NCI-H1048 (cell line): Measurements from ENCODE around the gene FOLR2.
"Not testable (repeated sequence)": the region's sequence is repeated elsewhere in the genome, so short reads cannot be mapped to it uniquely, and the experiment has no call there.

ENCODE experiments used
- DNase-seq: peaks from one replicate; lab custom pipeline; 2025; lab: John Stamatoyannopoulos, UW

FOLR2 gene

DNA sequence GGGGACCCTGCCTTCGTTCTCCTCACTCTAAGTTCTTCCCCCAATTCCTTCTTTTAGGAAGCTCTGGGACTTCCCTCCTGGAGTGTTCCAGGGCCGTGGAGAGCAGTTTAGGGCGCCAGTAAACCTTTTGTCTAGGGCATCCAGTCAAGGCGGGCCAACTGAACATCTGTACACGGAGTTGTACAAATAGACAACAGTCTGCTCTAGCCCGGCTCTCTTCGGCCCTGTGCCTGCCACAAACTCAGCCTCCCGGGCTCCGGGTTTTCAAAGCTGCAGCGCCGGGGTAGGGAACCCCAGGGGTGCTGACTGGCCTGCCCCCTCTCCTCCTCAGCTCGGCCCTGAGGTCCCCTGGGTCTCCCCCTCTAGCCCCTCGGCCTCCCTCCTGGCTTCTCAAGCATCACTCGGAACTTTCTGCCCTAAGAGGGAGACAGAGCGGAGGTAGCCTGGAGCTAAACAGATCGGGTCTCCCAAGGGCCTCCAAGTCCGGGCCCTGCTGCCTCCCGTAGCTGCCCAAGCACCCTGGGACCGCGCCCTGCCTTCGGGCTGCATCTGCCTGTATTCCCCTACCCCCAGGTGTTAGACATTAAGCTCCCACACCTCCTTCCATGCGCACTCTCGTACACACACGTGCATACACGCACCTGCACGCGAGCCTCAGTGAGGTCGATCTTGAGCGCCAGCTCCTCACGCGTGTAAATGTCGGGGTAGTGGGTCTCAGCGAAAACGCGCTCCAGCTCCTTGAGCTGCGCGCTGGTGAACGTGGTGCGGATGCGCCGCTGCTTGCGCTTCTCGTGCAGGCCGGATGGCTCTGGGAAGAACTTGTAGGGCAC, 24.1 kb downstream of the FOLR2 start:
- DNase-seq = no peak

DNA sequence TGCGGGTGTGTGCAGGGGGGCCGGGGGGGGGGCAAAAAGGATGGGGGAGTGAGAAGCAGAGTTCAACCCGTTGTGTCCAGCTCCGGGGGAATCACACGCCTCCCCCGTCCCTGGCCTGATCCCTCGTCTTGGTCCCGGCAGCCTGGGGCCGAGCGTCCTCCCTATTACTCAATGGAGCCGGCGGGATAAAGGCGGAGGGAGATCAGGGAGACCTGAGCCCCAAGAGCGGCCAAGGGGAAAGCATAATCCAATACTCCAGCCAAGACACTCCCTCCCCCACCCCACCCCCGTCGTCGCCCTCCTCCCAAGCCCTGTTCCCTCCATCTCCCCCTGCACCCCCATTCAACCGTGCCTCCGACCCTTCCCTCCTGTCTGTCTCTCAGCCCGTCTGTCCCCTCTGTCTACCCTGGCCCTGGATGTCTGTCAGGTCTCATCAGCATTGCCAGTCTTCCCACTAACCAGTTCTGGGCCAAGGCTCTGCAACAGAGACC, 24.7 kb downstream of the FOLR2 start:
- DNase-seq = no peak

DNA sequence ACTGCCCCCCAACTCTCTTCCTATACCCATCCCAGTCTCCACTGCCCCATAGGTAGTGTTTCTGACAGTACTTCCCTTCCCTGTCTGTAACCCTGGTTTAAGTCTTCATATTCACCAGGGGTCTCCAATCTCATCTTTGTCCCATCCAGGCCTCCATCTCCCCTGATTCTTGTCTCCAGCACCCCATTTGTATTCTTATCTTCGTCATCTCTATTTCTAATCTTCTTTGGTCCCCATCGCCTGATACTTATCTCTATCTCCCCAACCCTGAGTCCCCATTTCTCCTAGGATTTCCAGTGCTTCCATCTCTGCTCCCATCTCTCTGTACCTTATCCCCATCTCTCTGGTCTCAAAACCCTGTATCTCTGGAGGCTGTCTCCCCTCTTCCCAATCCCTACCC, 25.5 kb downstream of the FOLR2 start:
- DNase-seq = no peak

DNA sequence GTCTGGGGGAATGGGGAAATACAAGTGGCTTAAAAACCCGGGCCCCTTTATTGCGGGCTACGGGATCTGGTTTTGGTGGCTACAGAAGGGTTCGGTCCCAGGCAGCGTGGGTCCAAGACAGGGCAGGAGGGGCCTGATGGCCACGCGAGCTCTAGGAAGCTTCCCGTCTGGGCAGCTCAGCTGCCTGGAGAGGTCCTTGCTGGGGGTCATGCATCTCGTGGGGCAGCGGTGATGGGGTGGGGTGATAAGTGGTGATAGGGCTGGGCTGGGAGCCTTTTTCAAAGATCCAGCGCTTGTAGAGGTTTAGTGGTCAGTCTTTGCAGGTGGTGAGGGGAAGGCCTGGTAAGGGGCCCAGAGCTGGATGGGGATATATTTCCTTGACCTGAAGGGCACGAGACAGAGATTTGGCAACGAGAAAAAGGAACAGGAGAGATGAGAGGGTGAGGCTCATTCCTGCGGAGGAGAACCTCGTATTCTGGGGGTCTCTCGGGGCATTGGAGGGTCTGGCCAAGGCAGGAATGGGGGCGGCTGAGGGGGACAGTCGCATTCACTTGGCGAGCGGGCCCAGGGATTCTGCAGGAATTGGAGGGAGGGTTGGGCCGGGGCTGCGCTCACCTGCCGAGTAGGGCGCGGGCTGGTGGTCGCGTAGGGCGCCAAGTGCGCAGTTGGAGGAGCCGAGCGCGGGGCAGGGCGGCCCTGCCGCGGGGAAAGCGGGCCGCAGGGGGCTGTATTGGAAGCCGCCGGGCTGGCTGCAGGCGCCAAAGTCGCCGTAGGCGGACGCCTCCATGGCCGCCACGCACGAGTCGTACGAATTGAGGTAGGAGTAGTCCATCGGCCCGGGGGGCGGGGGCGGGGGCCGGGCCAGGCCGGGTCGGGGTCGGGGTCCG, 26.8 kb downstream of the FOLR2 start:
- no peak for DNase-seq

DNA sequence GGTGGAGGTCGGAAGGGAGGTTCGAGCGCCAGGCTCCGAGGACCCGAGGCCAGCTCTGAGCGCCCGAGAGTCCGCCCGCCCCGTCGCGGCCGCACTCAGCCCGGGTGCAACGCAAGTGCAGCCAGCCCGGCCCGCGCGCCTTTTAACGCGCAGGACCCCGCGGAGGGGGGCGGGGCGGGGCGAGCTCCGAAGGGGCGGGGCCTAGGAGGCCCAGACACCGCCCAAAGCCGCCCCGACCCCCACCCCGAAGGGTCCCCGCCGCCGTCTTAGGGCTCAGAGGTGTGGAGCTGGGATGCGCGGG, 27.4 kb downstream of the FOLR2 start, which contains the start of gene PHOX2A:
Gene PHOX2A, minus strand, starts transcription at position 117 of the 301 bp plus-strand sequence. CDS start 172 bp downstream, outside the sequence.
- DNase-seq = no peak

DNA sequence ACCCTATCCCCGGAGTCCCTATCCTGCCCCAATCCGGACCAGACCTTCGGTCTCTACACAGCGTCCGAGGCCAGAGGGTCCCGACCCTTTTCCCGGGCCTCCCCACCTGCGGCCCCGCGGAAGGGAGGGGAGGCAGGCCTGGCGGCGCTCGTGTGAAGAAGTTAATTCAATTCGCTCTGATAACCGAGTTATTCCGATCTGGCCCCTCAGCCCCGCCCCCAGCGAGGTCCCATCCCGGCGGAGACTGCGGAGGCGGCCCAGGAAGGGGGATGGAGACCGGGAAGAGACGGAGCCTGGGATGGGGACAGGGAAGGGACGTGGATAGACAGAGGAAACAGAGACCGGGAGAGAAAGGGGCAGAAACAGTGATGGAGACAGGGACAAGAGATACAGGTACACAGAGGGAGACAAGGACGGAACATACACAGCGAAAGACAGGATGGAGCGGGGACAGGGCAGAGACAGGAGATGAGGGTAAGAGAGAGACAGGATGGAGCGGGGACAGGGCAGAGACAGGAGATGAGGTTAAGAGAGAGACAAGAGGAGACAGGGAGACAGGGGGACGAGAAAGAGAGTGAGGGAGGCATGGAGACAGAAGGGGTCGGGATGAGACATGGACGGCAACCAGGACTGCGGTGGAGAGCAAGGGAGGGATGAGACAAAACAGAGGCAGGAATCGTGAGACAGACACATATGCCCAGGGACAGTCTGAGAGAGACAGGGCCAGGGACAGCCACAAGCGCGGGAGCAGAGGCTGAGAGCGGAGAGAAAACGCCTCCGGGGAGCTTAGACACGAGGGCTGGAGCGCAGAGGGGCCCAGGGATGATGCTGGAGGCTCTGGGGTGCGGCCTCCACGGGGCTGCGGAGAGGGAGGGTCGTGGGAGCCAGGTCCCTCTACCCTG, 28.0 kb downstream of the FOLR2 start:
- DNase-seq = no peak

DNA sequence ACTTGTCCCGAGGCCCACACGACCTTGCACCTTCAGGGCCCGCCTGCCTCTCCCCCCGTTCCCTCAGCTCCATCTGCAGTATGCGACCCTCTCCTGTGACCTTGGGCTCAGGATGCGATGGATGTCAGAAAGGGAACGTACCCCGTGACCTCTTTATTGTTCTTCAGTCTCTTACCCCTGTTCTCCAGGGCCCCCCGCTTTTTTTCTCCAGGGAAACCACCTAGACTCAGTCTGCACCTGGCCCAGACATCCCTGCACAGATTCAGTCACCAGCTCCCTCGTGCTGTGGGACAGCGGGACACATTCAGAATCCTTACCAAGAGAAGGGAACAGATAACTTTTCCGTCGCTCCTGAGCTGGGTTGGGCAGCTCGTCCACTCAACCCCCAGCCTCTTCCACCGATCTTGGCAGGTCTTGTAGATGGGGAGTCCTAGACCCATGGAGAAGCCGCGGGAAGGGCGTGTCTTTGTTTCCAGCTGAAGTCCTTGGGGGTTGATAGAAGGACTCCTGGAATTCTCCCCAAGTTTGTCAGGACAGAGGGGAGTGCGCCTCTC, 28.7 kb downstream of the FOLR2 start:
- DNase-seq = no peak

DNA sequence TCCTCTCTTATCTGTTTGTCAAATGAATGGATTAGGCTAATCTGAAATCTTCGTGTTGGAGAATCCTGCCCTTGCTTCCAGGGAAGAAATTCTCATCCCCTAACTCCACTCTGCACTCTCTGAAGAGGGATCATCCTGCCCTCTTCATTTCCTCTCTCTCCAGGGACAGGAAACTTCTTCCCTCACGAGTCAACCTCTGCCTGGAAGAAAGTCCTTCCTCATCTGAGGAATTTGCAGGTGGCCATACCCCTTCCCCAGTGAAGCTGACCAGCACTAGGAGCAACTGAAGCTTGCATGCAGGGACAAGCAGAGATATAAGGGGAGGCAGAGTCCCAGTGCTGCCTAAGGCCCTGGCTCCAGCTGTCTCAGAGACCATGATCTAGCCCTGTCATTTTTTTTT, 31.0 kb downstream of the FOLR2 start:
- DNase-seq = no peak

DNA sequence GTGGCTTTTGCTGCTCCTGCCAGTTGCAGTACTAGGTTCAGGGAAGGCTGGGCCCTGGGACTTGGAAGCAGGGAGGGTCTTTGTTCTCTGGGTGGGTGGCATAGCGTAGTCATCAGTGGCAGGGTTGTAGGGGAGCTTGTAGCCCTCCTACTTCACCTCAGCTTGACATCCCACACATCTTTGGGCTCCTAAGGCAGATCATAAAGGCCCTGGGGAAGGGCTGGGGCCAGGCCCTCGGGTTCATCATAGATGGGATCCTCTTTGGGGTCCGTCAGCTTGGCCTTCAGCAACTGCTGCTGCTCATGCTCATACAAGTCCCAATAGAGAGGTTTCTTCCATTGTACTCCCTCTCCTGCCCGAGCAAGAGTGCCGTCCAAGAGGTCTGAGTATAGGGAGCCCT, 33.4 kb downstream of the FOLR2 start:
- DNase-seq = no peak

DNA sequence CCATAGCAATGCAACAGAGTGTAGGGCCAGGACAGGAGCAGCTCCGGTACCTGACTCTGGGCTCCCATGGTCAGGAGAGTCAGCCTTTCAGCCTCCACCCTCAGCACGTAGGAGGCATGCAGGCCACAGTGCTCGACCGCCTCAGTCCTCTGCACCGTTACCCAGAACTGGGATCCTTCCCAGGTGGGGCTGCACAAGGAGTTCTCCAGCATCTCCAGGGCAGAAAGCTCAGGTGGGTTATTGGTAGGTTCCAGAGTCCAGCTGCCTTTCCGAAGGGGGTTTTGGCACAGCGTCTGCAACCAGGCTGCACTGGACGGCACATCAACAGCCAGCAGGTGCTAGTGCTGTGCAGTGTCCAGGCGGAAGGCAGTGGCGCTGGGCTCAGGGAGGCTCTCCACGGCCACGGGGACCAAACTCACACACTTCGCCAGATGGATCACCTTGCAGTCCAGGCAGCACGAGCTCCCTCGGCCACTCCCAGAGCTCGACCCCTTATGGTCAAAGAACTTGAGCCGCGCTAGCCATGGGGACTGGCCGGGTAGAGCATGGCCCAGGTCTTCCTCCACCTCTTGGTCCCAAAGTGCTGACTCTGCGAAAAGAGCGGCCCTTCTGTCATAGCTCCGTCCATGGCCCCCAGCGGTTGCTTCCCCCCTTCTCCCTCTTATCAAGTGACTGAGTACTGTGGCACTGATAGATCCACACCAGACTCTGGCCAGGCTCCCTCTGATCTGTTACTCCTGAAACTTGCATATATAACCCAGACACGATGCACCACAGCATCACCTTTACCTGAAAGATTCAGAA, 34.3 kb downstream of the FOLR2 start:
- no peak for DNase-seq

DNA sequence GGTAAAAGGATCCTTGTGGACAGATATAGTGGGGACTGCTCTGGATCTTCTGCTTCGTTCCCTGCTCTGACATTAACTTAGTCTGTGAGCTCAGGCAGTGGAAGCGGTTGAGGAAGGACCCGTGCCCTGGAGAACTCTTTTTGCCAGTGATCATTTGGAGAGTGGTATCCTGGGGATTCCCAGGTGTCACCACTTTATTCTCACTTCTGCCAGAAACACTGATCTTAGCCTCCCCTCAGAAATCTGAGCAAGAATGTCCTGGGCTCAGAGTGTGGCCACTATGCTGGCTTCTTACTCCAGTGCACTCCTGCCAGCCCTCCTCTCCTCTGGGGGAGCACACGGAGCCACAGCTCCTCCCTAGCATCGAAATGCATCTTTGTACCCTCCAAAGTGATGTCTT, 35.0 kb downstream of the FOLR2 start:
- DNase-seq = no peak

DNA sequence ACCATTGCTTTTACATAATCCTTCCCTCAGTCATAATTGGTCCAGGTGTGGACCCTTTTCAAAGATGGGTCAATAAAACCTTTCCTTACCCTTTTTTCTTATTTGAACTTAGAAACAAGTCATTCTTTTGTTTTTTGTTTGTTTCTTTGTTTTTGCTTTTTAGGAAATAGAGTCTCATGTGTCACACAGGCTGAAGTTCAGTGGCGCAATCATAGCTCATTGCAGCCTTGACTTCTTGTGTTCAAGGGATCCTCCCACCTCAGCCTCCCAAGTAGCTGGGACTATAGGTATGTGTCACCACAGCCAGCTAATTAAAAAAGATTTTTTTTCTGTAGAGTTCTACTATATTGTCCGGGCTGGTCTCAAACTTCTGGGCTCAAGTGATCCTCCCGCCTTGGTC, 36.8 kb downstream of the FOLR2 start:
- DNase-seq = no peak

DNA sequence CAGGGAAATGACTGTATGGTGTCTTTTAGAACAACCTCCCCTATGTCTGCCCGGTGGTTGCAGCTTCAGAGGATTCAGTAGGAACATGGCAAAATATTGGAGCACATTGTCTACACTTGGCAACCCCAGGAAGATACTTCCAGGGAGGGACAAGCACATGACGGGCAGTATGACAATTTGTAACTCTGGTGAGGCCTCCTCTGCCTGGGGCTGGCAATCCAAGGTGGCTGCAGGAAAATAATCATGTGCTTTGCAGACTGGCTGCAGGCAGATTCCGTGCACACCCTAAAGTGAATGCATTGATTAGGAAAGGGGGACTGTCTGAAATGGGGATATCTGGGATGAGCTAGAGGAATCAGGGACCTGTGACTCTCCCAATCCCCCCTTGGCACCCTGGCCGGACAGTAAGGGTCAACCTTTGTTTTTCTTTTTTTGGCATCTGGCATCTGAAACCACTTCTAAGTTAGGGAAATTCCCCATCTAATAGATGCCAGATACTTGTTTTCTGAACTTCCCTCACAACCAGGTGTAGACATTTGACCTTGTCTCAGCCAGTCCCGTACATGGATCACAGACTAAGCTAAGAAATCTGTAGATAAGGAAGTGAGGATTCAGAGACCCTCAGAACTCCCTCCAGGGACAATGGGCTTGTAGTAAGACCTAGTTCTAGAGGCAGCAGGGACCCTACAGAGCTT, 37.9 kb downstream of the FOLR2 start:
- DNase-seq = no peak

DNA sequence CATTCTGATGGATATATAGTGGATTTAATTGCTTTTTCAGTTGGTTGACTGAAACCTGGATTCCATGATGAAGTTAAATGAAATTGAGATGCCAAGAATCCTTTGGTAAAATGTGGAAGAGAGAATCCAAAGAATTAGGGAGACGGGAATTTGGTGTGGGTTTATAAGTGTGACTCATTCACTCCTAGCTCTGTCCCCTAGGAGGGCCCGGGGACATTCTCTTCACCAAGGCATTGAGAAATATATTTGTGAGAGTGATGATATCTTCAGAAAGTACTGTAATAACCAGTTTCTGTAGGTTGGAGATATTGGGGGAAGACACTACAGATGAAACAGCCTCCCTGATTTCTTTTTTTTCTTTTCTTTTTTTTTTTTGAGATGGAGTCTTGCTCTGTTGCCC, 41.0 kb downstream of the FOLR2 start:
- no peak for DNase-seq

DNA sequence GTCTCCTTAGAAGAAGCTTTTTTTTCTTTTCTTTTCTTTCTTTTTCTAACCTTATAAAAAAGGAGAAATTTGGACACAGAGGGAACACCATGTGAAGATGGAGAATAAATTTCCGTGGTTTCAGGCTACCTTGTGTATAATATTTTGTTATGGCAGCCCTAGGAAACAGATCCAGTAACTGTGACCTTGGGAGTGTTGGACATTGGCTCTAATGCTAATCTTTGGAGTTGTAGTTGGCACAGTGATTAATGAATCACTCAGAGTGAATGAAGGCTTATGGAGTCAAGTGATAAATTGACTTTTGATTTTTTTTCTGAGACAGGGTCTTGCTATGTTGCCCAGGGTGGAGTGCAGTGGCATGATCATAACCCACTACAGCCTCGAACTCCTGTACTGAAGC, 42.9 kb downstream of the FOLR2 start:
- no peak for DNase-seq

DNA sequence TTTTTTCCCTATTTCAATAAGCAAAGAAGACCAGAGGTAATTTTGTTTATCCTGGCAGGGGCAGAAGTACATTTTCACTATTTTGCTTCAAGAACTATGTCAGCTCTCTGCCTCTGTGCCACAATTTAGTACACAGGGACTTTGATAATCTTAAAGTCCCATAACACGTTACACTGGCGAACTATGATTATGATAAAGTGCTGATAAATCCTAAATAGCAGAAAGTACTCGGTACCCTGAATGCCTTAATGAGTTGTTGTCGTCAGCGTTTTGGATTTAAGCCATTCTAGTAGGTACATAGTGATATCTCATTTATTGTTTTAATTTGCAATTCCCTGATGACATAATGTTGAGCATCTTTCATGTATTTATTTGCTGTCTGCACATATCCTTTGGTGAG, 44.0 kb downstream of the FOLR2 start:
- no peak for DNase-seq

DNA sequence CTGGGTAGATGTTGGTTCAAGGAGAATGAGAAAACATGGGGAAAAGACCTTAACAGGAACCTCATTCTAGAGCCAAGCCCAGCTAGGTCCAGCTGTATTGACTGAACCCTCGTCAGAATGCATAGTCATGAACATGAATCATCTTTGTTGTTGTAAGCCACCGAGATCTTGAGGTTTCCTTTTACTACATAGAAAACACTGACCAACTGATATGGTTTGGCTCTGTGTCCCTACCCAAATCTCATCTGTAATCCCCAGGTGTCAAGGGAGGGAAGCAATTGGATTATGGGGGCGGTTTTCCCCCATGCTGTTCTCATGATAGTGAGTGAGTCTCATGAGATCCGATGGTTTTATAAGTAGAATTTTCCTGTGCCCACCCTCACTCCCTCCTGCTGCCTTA, 46.8 kb downstream of the FOLR2 start:
- DNase-seq = no peak

DNA sequence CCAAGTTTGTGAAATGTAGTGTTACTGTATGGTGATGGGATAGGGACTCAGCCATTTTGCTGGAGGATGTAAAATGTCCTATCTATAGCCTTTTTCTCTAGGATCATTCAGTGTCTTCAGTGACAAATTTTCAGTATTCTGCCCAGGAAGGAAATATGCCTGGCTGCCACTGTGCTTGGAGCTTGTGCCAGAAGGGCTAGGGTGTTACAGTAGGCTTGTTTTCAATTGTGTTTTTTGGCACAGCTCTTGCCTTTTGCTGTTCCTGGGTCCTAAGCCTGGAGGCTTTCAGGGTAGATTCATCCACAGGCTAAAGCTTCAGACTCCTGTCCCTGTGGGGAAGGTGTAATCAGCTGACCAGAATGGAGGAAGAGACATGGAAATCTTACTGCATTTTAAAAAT, 49.4 kb downstream of the FOLR2 start:
- DNase-seq = no peak

DNA sequence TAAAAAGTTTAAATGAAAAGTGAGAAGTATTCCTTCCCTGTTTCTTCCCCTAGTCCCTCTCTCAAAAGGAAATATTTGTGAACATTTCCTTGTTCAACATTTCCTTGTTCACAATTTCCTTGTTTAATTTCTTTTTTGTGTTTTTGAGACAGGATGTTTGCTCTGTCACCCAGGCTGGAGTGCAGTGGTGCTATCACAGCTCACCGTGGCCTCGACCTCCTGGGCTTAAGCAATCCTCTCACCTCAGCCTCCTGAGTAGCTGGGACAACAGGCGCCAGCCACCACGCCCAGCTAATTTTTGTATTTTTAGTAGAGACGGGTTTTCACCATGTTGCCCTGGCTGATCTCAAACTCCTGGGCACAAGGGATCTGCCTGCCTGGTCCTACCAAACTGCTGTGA, 50.4 kb downstream of the FOLR2 start:
- not testable (repeated sequence) for DNase-seq

DNA sequence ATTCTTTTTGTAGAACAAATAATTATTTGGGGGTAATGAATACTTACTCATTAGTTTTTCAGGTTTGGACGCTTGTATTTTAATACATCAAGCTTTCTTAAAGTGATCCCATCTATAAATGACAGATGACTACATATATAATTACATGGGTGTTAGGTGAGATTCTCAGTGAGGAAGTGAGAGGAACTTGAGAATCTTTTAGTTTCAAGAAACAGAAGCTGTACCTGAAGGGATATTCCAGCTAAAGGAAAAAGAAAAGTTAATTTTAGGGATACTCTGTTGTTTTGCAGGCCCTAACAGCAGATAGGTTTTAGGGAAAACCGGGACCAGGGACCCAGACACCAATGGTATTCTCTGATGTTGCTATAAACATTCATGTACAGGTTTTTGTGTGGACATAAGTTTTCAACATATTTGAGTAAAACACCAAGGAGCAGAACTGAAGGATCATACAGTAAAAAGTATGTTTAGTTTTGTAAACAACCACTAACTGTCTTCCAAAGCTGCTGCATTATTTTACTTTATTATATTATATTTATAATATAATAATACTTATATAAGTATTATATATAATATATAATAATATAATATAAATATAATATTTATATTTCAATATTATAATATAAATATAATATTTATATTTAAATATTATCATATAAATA, 51.5 kb downstream of the FOLR2 start:
- no peak for DNase-seq
